SK-N-SH (cell line): ENCODE data around the gene TMEM163. TPM values are rescaled to one million over a fixed set of nuclear protein-coding genes. Genes with fewer than 3 reads are reported as not detected.

Experiments
- CTCF ChIA-PET: fragments of 300-600, 350-600 bp; formaldehyde crosslinking; extraction: SDS; loops from one replicate; lab custom pipeline; 2021; lab: Yijun Ruan, JAX
- POLR2A ChIA-PET: fragments of 350-600 bp; sonication (Branson Sonifier 250); formaldehyde crosslinking; extraction: SDS; loops from one replicate; lab custom pipeline; 2020; ENCODE audit warnings: antibody characterized with exemption, inconsistent platforms; lab: Yijun Ruan, JAX
- DNase-seq: peaks from one replicate; pipeline ENCODE4 v3.0.0; 2012
- H2AFZ ChIP-seq: fragments of 200-600 bp; sonication (generic); 2 replicates; pipeline ENCODE4 v1.8.1; 2016; ENCODE audit warnings: antibody characterized with exemption, mild to moderate bottlenecking, low read depth
- H3F3A ChIP-seq: fragments of 200-600 bp; sonication (generic); replicated peaks from 2 replicates; pipeline ENCODE3; 2016; ENCODE audit warnings: antibody characterized with exemption, mild to moderate bottlenecking; ENCODE audit not compliant: insufficient read depth
- H3K27ac ChIP-seq, 2 experiments: fragments of 200-500 bp in 1 of 2; fragments of 200-600 bp in 1 of 2; sonication (Bioruptor generic) in 1 of 2; sonication (generic), shearing (Covaris generic) in 1 of 2; 2 replicates each; pipeline versions ENCODE4 v1.5.1 to v1.6.1; 2014 to 2016; ENCODE audit warnings: low read depth in 2 of 2, inconsistent platforms in 1 of 2, low read length in 1 of 2, mild to moderate bottlenecking in 1 of 2, mixed read lengths in 1 of 2
- H3K27me3 ChIP-seq: fragments of 200-600 bp; sonication (generic), shearing (Covaris generic); 2 replicates; pipeline ENCODE4 v1.6.1; 2016; ENCODE audit warnings: mixed run types; ENCODE audit not compliant: insufficient read depth
- H3K36me3 ChIP-seq, 2 experiments: fragments of 200-500 bp in 1 of 2; fragments of 200-600 bp in 1 of 2; sonication (Bioruptor generic) in 1 of 2; sonication (generic) in 1 of 2; replicated peaks in 1 of 2; 2 replicates each; pipeline versions ENCODE3 to v1.5.1; 2014 to 2016; ENCODE audit warnings: low read length in 1 of 2, mild to moderate bottlenecking in 1 of 2; ENCODE audit not compliant: insufficient read depth in 2 of 2, control insufficient read depth in 1 of 2
- H3K4me1 ChIP-seq, 2 experiments: fragments of 200-500 bp in 1 of 2; fragments of 200-600 bp in 1 of 2; sonication (Bioruptor generic) in 1 of 2; sonication (generic), shearing (Covaris generic) in 1 of 2; 2 replicates each; pipeline versions ENCODE4 v1.5.1 to v1.6.1; 2014 to 2016; ENCODE audit warnings: low read depth in 1 of 2, low read length in 1 of 2, mixed run types in 1 of 2; ENCODE audit not compliant: insufficient read depth in 2 of 2, control insufficient read depth in 1 of 2
- H3K4me2 ChIP-seq: fragments of 200-600 bp; sonication (generic), shearing (Covaris generic); 2 replicates; pipeline ENCODE4 v1.6.1; 2017; ENCODE audit warnings: mixed run types
- H3K4me3 ChIP-seq, 2 experiments: fragments of 200-500 bp in 1 of 2; fragments of 200-600 bp in 1 of 2; sonication (Bioruptor generic) in 1 of 2; sonication (generic), shearing (Covaris generic) in 1 of 2; 2 replicates each; pipeline versions ENCODE4 v1.5.1 to v1.8.1; 2014 to 2016; ENCODE audit warnings: low read depth in 2 of 2, inconsistent platforms in 1 of 2, low read length in 1 of 2, mild to moderate bottlenecking in 1 of 2, mixed read lengths in 1 of 2, moderate library complexity in 1 of 2
- H3K79me2 ChIP-seq: fragments of 200-600 bp; sonication (generic); 2 replicates; pipeline ENCODE4 v1.8.1; 2017; ENCODE audit warnings: mild to moderate bottlenecking; ENCODE audit not compliant: insufficient read depth
- H3K9ac ChIP-seq: fragments of 200-600 bp; sonication (generic); 2 replicates; pipeline ENCODE4 v1.6.1; 2017; ENCODE audit warnings: mixed run types
- H3K9me2 ChIP-seq: fragments of 200-600 bp; sonication (generic); 2 replicates; pipeline ENCODE4 v1.6.1; 2017; ENCODE audit warnings: mixed run types
- H3K9me3 ChIP-seq: fragments of 200-600 bp; sonication (generic); 2 replicates; pipeline ENCODE4 v1.6.1; 2017; ENCODE audit warnings: mixed run types, mild to moderate bottlenecking, moderate library complexity
- H4K20me1 ChIP-seq: fragments of 200-600 bp; sonication (generic); 2 replicates; pipeline ENCODE4 v1.6.1; 2017; ENCODE audit warnings: mild to moderate bottlenecking, mixed run types; ENCODE audit not compliant: insufficient read depth
- CTCF ChIP-seq: fragments of 200-600 bp; sonication (generic); IDR thresholded peaks from 2 replicates; pipeline ENCODE4 v1.6.1; 2017; ENCODE audit warnings: antibody characterized with exemption, mild to moderate bottlenecking, moderate library complexity
- EP300 ChIP-seq, 2 experiments: IDR thresholded peaks; 2 replicates each; pipeline versions ENCODE4 v1.4.0 to v1.6.1; 2012; ENCODE audit warnings: borderline replicate concordance in 1 of 2, low read depth in 1 of 2, low read length in 1 of 2
- FOXJ3 ChIP-seq: sonication (generic); formaldehyde crosslinking; IDR thresholded peaks from 2 replicates; pipeline ENCODE4 v1.5.1; 2020; ENCODE audit warnings: mild to moderate bottlenecking, missing genetic modification reagents
- GABPA ChIP-seq: IDR thresholded peaks from 2 replicates; pipeline ENCODE4 v1.4.0; 2012; ENCODE audit warnings: low read depth, mild to moderate bottlenecking
- GATA2 ChIP-seq: sonication (generic); formaldehyde crosslinking; IDR thresholded peaks from 2 replicates; pipeline ENCODE4 v1.5.0; 2020; ENCODE audit warnings: mild to moderate bottlenecking, missing genetic modification reagents
- JUND ChIP-seq: IDR thresholded peaks from 2 replicates; pipeline ENCODE4 v1.4.0; 2012
- MAX ChIP-seq: IDR thresholded peaks from 2 replicates; pipeline ENCODE4 v1.4.0; 2012; ENCODE audit warnings: low read depth
- MXI1 ChIP-seq: IDR thresholded peaks from 2 replicates; pipeline ENCODE4 v1.6.1; 2012; ENCODE audit warnings: mild to moderate bottlenecking, low read depth, low read length, improper control_type of control experiment
- POLR2AphosphoS5 ChIP-seq: IDR thresholded peaks from 2 replicates; pipeline ENCODE4 v1.6.1; 2012; ENCODE audit warnings: low read depth, low read length
- RAD21 ChIP-seq: IDR thresholded peaks from 2 replicates; pipeline ENCODE4 v1.6.1; 2012; ENCODE audit warnings: mild to moderate bottlenecking, low read length
- RCOR1 ChIP-seq: fragments of 150-350 bp; IDR thresholded peaks from 2 replicates; pipeline ENCODE4 v1.6.1; 2017; ENCODE audit warnings: antibody characterized with exemption, low read length
- SMC3 ChIP-seq: IDR thresholded peaks from 2 replicates; pipeline ENCODE4 v1.6.1; 2012; ENCODE audit warnings: low read depth, low read length, improper control_type of control experiment
- TEAD4 ChIP-seq: IDR thresholded peaks from 2 replicates; pipeline ENCODE4 v1.4.0; 2012; ENCODE audit warnings: mild to moderate bottlenecking, borderline replicate concordance; ENCODE audit not compliant: insufficient read depth
- WGBS: methylation state at CpG from one replicate; pipeline ENCODE4 v1.1.6; 2017; ENCODE audit warnings: low lambda C conversion rate; 5-methylcytosine and 5-hydroxymethylcytosine counted together
- polyA plus RNA-seq, 3 experiments: library from polyadenylated mRNA; depleted of rRNA; stranded (reverse); fragments of >200 nt; gene quantifications; 2 replicates each; pipeline ENCODE4 v1.2.3, GENCODE V29; 2012

Gene TMEM163
- polyA plus RNA-seq, 1 of the 3 experiments (the other 2 are of a cell fraction), result not detected

GRCh38 chr2:134411828-134412638, 306.8 kb downstream of the TMEM163 start:
- H3K36me3 ChIP-seq, result peaks cover 0 to 5% of the 10 kb centered on the region in 2 experiments
- H2AFZ ChIP-seq, result no peak overlapping the region
- H3K9me3 ChIP-seq, result no peaks in the 10 kb centered on the region
- peak overlapping the region in 1 of 2 experiments; percentile 97; a peak in 2 of 4 replicates for H3K27ac ChIP-seq
- WGBS, result 65% methylated on average over 6 of the region's 8 CpGs
- peaks cover 33 to 43% of the 10 kb centered on the region in 2 experiments for H3K4me1 ChIP-seq
- H3K9ac ChIP-seq, result no peak overlapping the region
- no peaks in the 10 kb centered on the region for H3K9me2 ChIP-seq
- peak; percentile 74 for TF ChIP-seq CTCF
- no peak for TF ChIP-seq JUND
- no peak for TF ChIP-seq RCOR1
- TF ChIP-seq FOXJ3 (CRISPR knock-in tag), result peak; percentile 79; the same call in 1 of the 2 replicates
- TF ChIP-seq SMC3, result peak; percentile 83
- peak; percentile 82 for TF ChIP-seq MXI1
- peak; percentile 66 for TF ChIP-seq GATA2 (CRISPR knock-in tag)
- TF ChIP-seq RAD21, result peak; percentile 96
- TF ChIP-seq MAX, result peak; percentile 93
- no peak for TF ChIP-seq POLR2AphosphoS5
- TF ChIP-seq TEAD4, result no peak
- H3F3A ChIP-seq, result peaks cover 5% of the 10 kb centered on the region
- peak overlapping the region in 1 of 2 experiments; percentile 6; a peak in 1 of 4 replicates for H3K4me3 ChIP-seq
- no peaks in the 10 kb centered on the region for H4K20me1 ChIP-seq
- H3K27me3 ChIP-seq, result no peaks in the 10 kb centered on the region
- ChIA-PET CTCF (interaction anchor here (0.6 to 8.7 kb wide), 83 partner anchors 8 to 529 kb away, joined by 3 to 175 read pairs (median 5); partner anchors contain the start of gene MGAT5), POLR2A (interaction anchor here (1.1 to 2.5 kb wide), 9 partner anchors 10 to 293 kb away, joined by 3 to 27 read pairs (median 7); no protein-coding TSS in a partner anchor)
- no peaks in the 10 kb centered on the region for H3K79me2 ChIP-seq
- no peak overlapping the region for H3K4me2 ChIP-seq
- DNase-seq, result peak; percentile 70

GRCh38 chr2:134411279-134411827, 307.4 kb downstream of the TMEM163 start:
- H3K27ac ChIP-seq, result peak overlapping the region in 1 of 2 experiments; percentile 97; a peak in 2 of 4 replicates
- ChIA-PET CTCF (interaction anchor here (0.7 to 8.7 kb wide), 74 partner anchors 8 to 528 kb away, joined by 3 to 175 read pairs (median 6); partner anchors contain the start of gene MGAT5), POLR2A (interaction anchor here (1.1 to 2.5 kb wide), 8 partner anchors 10 to 292 kb away, joined by 4 to 27 read pairs (median 8); no protein-coding TSS in a partner anchor)
- 0 out of 4 replicates have a peak overlapping the region, but pooled peaks of 1 of the 2 experiments have one; percentile 6 for H3K4me3 ChIP-seq
- H3K79me2 ChIP-seq, result no peaks in the 10 kb centered on the region
- TF ChIP-seq RAD21, result 0 out of 2 replicates have a peak, but pooled peaks have one; percentile 22
- TF ChIP-seq GABPA, result no peak
- TF ChIP-seq EP300 (IDR thresholded peaks at IDR 0.05; ENCODE audit: borderline replicate concordance in 1 of 2, low read depth in 1 of 2, low read length in 1 of 2), result peak in 1 of 2 experiments; percentile 64; a peak in 1 of 4 replicates
- H3K4me2 ChIP-seq, result no peak overlapping the region
- peaks cover 5% of the 10 kb centered on the region for H3F3A ChIP-seq
- H3K9me2 ChIP-seq, result no peaks in the 10 kb centered on the region
- H3K36me3 ChIP-seq, result peaks cover 0 to 5% of the 10 kb centered on the region in 2 experiments
- H3K27me3 ChIP-seq, result no peaks in the 10 kb centered on the region
- no peak overlapping the region for H3K9ac ChIP-seq
- H4K20me1 ChIP-seq, result no peaks in the 10 kb centered on the region
- peaks cover 37 to 43% of the 10 kb centered on the region in 2 experiments for H3K4me1 ChIP-seq
- H3K9me3 ChIP-seq, result no peaks in the 10 kb centered on the region
- 70% methylated on average over 6 of the region's 6 CpGs for WGBS
- no peak overlapping the region for H2AFZ ChIP-seq
- DNase-seq, result peak; percentile 48
